ENCODE data around the gene PLD2. TPM values are rescaled to one million over a fixed set of nuclear protein-coding genes. Genes with fewer than 3 reads are reported as not detected.
A peak's percentile ranks its signal among the peaks of the same experiment; 100 is the strongest.

The PLD2 gene
- total RNA-seq, 2 donors from 2014 or later = 25.7 to 41.5 TPM

DNA sequence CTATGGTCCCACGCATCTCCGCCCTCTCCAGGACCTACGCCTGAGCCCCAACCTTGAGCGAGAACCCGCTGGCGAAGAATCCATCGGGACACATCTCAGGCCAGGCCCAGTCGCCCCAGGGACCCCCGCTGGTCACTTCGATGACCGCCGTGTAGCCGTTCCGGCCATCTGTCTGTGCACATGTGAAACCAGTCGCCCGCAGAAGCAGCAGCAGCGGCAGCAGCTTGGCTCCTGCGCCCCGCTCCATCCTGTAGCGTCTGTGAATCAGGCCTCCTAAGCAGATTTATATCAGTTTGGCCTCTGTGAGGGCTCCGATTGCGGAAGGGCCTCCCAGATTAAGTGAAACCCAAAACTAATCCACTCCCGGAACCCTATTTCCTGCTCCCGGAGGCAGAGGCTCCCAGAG, 20.8 kb upstream of the PLD2 start, which contains the start of gene VMO1:
Gene VMO1, minus strand, starts transcription at position 259 of the 406 bp plus-strand sequence. Its CDS starts 12 bp downstream, at position 247.
- H3K4me3 ChIP-seq = no peak within 1 kb of the TSS
- H3K9me3 ChIP-seq = no peaks in the 10 kb centered on the region
- intact Hi-C loops (cut with DNase I) = loop anchor here (5.0 kb wide), 2 partner anchors 54 to 101 kb away; partner anchors contain the start of gene MED11
- ATAC-seq (no peak), DNase-seq (peak in 2 of 4 donors; percentile 22 to 24)
- peaks cover 49% of the 10 kb centered on the region for H3K4me1 ChIP-seq
- WGBS, 2 donors = 8 to 14% methylated on average over 10 to 23 of the region's 24 CpGs
- H3K36me3 ChIP-seq (replicated peaks in 1 of 2; ENCODE audit: insufficient read depth in 1 of 2, low read depth in 2 of 2) = no peaks in the 10 kb centered on the region
- peaks cover 0 to 21% of the 10 kb centered on the region in 2 donors for H3K27me3 ChIP-seq
- TF ChIP-seq POLR2A (IDR thresholded peaks at IDR 0.05) (peak in 1 of 3 donors; percentile 18), CTCF (IDR thresholded peaks at IDR 0.05) (no peak)
- H3K27ac ChIP-seq = no peak within 1 kb of the TSS

GRCh38 chr17:4786516-4786915, 20.4 kb upstream of the PLD2 start:
- Histone ChIP-seq H3K4me3 (no peak overlapping the region), H3K27ac (no peak overlapping the region), H3K9me3 (no peaks in the 10 kb centered on the region), H3K27me3 (peaks cover 0 to 21% of the 10 kb centered on the region in 2 donors), H3K36me3 (replicated peaks in 1 of 2; ENCODE audit: insufficient read depth in 1 of 2, low read depth in 2 of 2) (no peaks in the 10 kb centered on the region), H3K4me1 (peaks cover 49% of the 10 kb centered on the region)
- no peak for DNase-seq
- intact Hi-C loops (cut with DNase I) = loop anchor here (5.0 kb wide), 2 partner anchors 54 to 101 kb away; partner anchors contain the start of gene MED11
- peak in 1 of 3 donors; percentile 1 for TF ChIP-seq POLR2A (IDR thresholded peaks at IDR 0.05)
- no peak for TF ChIP-seq CTCF (IDR thresholded peaks at IDR 0.05)
- no peak for ATAC-seq
- WGBS, 2 donors = 18 to 20% methylated on average over 6 of the region's 6 CpGs

DNA sequence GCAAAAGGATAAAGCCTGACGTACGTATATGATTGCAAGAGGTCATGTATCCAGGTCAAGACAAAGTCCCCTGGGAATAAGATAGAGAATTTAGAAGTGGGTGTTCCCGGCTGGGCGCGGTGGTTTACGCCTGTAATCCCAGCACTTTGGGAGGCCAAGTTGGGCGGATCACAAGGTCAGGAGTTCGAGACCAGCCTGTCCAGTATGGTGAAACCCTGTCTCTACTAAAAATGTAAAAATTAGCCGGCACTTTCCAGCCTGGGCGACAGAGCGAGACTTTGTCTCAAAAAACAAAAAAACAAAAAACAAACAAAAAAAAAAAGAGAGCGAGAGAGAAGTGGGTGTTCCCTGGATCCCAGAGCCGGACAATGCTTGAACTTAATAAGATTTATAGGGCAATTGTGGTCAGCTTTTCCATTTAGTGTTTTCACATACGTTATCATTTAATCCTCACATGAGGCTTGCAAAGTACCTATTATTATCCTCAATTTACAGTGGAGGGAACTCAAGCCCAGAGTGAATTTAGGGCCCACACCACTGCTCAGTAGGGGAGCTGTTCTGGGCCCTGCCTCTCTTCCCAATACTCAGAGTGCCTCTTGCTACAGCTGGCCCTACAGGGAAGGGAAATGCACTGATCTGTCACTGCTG, 18.7 kb upstream of the PLD2 start:
- Histone ChIP-seq H3K4me3 (no peak overlapping the region), H3K27ac (no peak overlapping the region), H3K36me3 (replicated peaks in 1 of 2; ENCODE audit: insufficient read depth in 1 of 2, low read depth in 2 of 2) (no peaks in the 10 kb centered on the region), H3K27me3 (peaks cover 0 to 11% of the 10 kb centered on the region in 2 donors), H3K9me3 (no peaks in the 10 kb centered on the region), H3K4me1 (peaks cover 49% of the 10 kb centered on the region)
- no peak for ATAC-seq
- TF ChIP-seq CTCF (IDR thresholded peaks at IDR 0.05) (no peak), POLR2A (IDR thresholded peaks at IDR 0.05) (no peak)
- WGBS, 2 donors = 83 to 90% methylated on average over 14 of the region's 14 CpGs
- DNase-seq = no peak
- intact Hi-C loops (cut with DNase I) = loop anchor here (5.0 kb wide), 2 partner anchors 56 to 99 kb away; partner anchors contain the start of gene MED11

GRCh38 chr17:4788807-4789700, 17.9 kb upstream of the PLD2 start, which contains the start of gene GLTPD2:
Gene GLTPD2 (plus strand): TSS chr17:4788964. CDS start chr17:4789012, 48 bp downstream.
- H3K36me3 ChIP-seq (replicated peaks in 1 of 2; ENCODE audit: insufficient read depth in 1 of 2, low read depth in 2 of 2) = no peaks in the 10 kb centered on the region
- peak within 1 kb of the TSS; percentile 31 to 59 for H3K4me3 ChIP-seq
- no peak for TF ChIP-seq POLR2A (IDR thresholded peaks at IDR 0.05)
- TF ChIP-seq CTCF (IDR thresholded peaks at IDR 0.05) = no peak
- WGBS, 2 donors = 18 to 47% methylated on average over 14 to 62 of the region's 62 CpGs
- peaks cover 0 to 11% of the 10 kb centered on the region in 2 donors for H3K27me3 ChIP-seq
- ATAC-seq (no peak), DNase-seq (peak; percentile 10 to 20 (median 18))
- no peaks in the 10 kb centered on the region for H3K9me3 ChIP-seq
- intact Hi-C loops (cut with DNase I) = loop anchor here (5.0 kb wide), 2 partner anchors 57 to 98 kb away; partner anchors contain the start of gene MED11
- peaks cover 49% of the 10 kb centered on the region for H3K4me1 ChIP-seq
- H3K27ac ChIP-seq = peak within 1 kb of the TSS; percentile 91 to 100 (median 94)

Measured in body of pancreas (tissue), 4 donors.